Osteoblast (primary cell): ENCODE data around the gene IKBIP. TPM values are rescaled to one million over a fixed set of nuclear protein-coding genes. Genes with fewer than 3 reads are reported as not detected.
"Not testable (repeated sequence)": the region's sequence is repeated elsewhere in the genome, so short reads cannot be mapped to it uniquely, and the experiment has no call there.

Source experiments
- DNase-seq: peaks from one replicate; pipeline ENCODE4 v3.0.0; 2011; ENCODE audit warnings: low spot score, mixed read lengths; ENCODE audit not compliant: insufficient read length; ENCODE audit errors: missing footprints
- H2AFZ ChIP-seq: 2 replicates; pipeline ENCODE4 v1.6.0; 2011; ENCODE audit warnings: mild to moderate bottlenecking, low read length
- H3K27ac ChIP-seq: 2 replicates; pipeline ENCODE4 v1.5.1; 2011; ENCODE audit warnings: mild to moderate bottlenecking, low read depth, low read length, moderate library complexity
- H3K27me3 ChIP-seq: 2 replicates; pipeline ENCODE4 v1.6.0; 2012; ENCODE audit warnings: mild to moderate bottlenecking, control low read depth, inconsistent platforms, low read length, moderate library complexity; ENCODE audit not compliant: insufficient read depth
- H3K36me3 ChIP-seq: 2 replicates; pipeline ENCODE4 v1.5.1; 2011; ENCODE audit warnings: mild to moderate bottlenecking, low read length, control low read depth, moderate library complexity; ENCODE audit not compliant: insufficient read depth
- H3K4me1 ChIP-seq: 2 replicates; pipeline ENCODE4 v1.5.1; 2011; ENCODE audit warnings: mild to moderate bottlenecking, low read length, control low read depth, moderate library complexity; ENCODE audit not compliant: insufficient read depth
- H3K4me2 ChIP-seq: 2 replicates; pipeline ENCODE4 v1.6.0; 2011; ENCODE audit warnings: mild to moderate bottlenecking, low read length; ENCODE audit not compliant: insufficient read depth
- H3K4me3 ChIP-seq: fragments of 200-600 bp; sonication (generic); 3 replicates; pipeline ENCODE4 v1.5.1; 2012; ENCODE audit warnings: mild to moderate bottlenecking, low read length, inconsistent platforms; ENCODE audit not compliant: insufficient read depth
- H3K79me2 ChIP-seq: 2 replicates; pipeline ENCODE4 v1.6.0; 2012; ENCODE audit warnings: mild to moderate bottlenecking, low read length, control low read depth, inconsistent platforms; ENCODE audit not compliant: insufficient read depth
- H3K9me3 ChIP-seq: 2 replicates; pipeline ENCODE4 v1.5.1; 2011; ENCODE audit warnings: low read depth, low read length, control low read depth
- H4K20me1 ChIP-seq: 2 replicates; pipeline ENCODE4 v1.6.0; 2012; ENCODE audit warnings: mild to moderate bottlenecking, low read length, control low read depth; ENCODE audit not compliant: insufficient read depth
- CTCF ChIP-seq: IDR thresholded peaks from 2 replicates; pipeline ENCODE4 v1.5.1; 2011; ENCODE audit warnings: mild to moderate bottlenecking, low read depth, low read length, moderate library complexity; ENCODE audit errors: extremely low read depth
- total RNA-seq: library from RNA; depleted of rRNA; stranded (reverse); fragments of >200 nt; gene quantifications from 2 replicates; pipeline ENCODE4 v1.2.3, GENCODE V29; 2012

IKBIP gene
- total RNA-seq, 1 donor, result 47.4 TPM

DNA sequence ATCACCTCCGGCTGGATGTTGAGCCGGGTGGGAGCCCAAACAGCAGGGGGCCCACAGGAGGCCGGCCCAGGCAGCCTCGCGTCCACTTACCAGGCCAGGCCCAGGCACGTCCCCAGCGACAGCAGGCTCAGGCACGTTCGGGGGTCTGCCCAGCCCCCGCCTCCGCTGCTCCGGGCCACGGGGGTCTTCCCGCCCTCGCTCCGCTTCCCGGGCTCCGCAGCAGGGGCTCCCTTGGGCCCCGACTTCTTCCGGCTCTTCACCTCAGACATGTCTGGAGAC, 216 bp downstream of the IKBIP start:
- peak; percentile 72 for DNase-seq
- peak overlapping the region; percentile 96 for H2AFZ ChIP-seq
- H3K36me3 ChIP-seq, result peaks cover 12% of the 10 kb centered on the region
- H3K4me2 ChIP-seq, result peak overlapping the region; percentile 92
- peaks cover 94% of the 10 kb centered on the region for H3K79me2 ChIP-seq
- TF ChIP-seq CTCF, result no peak
- peak overlapping the region; percentile 89 for H3K27ac ChIP-seq
- H3K4me3 ChIP-seq, result peak overlapping the region; percentile 95
- peaks cover 5% of the 10 kb centered on the region for H4K20me1 ChIP-seq
- no peaks in the 10 kb centered on the region for H3K27me3 ChIP-seq
- H3K9me3 ChIP-seq, result no peaks in the 10 kb centered on the region
- H3K4me1 ChIP-seq, result peaks cover 11% of the 10 kb centered on the region

DNA sequence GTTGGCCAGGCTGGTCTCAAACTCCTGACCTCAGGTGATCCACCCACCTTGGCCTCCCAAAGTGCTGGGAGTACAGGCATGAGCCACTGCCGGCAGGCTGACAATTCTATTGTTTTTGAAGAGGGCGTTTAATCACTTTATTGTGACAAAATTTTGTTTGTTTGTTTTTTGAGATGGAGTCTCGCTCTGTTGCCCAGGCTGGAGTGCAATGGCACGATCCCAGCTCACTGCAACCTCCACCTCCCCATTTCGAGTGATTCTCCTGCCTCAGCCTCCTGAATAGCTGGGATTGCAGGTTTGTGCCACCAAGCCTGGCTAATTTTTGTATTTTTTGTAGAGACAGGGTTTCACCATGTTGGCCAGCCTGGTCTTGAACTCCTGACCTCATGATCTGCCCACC, 1.8 kb downstream of the IKBIP start:
- H3K79me2 ChIP-seq, result peaks cover 97% of the 10 kb centered on the region
- not testable (repeated sequence) for DNase-seq, H2AFZ ChIP-seq, H3K36me3 ChIP-seq, H4K20me1 ChIP-seq, H3K27me3 ChIP-seq, H3K27ac ChIP-seq, H3K9me3 ChIP-seq
- H3K4me1 ChIP-seq, result peaks cover 11% of the 10 kb centered on the region
- H3K4me3 ChIP-seq, result peak overlapping the region; percentile 95
- peak overlapping the region; percentile 92 for H3K4me2 ChIP-seq

DNA sequence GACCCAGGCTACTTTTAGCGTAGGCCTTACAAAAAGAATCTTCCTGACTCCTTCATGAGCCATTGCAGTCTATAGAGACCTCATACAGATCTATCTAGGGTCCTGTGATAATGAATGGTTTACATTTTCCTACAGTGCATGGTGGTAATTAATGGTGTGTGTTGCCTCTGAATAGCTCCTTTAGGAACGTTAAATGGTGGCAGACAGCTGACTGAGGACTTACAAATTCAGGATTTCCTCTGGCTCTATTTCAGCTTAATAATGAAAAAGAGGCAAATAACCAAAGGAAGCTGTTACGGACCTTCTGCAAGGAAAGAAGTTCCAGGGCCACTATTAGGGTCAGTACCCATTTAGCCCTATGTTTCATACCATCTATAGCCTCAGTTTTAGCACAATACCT, 5.1 kb downstream of the IKBIP start:
- Histone ChIP-seq H3K4me1 (peaks cover 14% of the 10 kb centered on the region), H3K27ac (no peak overlapping the region), H4K20me1 (peaks cover 24% of the 10 kb centered on the region), H3K4me3 (no peak overlapping the region), H3K9me3 (no peaks in the 10 kb centered on the region), H3K27me3 (no peaks in the 10 kb centered on the region), H2AFZ (no peak overlapping the region), H3K4me2 (no peak overlapping the region), H3K79me2 (peaks cover 94% of the 10 kb centered on the region), H3K36me3 (no peaks in the 10 kb centered on the region)
- no peak for DNase-seq
- no peak for TF ChIP-seq CTCF

- peaks cover 93% of the 10 kb centered on the region for H3K79me2 ChIP-seq
- H3K36me3 ChIP-seq, result peaks cover 13% of the 10 kb centered on the region
- H3K9me3 ChIP-seq, result no peaks in the 10 kb centered on the region
- no peak overlapping the region for H3K27ac ChIP-seq
- DNase-seq, result no peak
- H3K27me3 ChIP-seq, result no peaks in the 10 kb centered on the region
- no peak overlapping the region for H3K4me2 ChIP-seq
- TF ChIP-seq CTCF, result no peak
- peaks cover 12% of the 10 kb centered on the region for H3K4me1 ChIP-seq
- H2AFZ ChIP-seq, result no peak overlapping the region
- peaks cover 24% of the 10 kb centered on the region for H4K20me1 ChIP-seq
- H3K4me3 ChIP-seq, result no peak overlapping the region
Observed at GRCh38 chr12:98638009-98638408, 6.6 kb downstream of the IKBIP start.

DNA sequence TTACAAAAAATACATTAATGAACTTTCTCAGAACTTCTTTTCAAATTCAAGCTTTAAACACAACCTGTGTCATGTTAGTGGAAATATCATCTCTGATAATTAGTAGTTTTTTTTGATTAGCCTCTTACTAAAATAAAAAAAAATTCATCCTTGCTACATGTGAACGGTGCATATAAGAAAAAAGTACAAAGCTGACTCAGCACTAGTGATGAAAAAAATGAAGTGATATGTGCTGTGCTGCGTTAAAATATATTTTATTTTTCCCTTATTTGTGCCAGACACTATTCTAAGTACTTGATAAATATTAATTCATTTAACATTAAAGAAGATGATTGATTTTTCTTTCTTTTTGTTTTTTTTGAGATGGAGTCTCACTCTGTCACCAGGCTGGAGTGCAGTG, 7.5 kb downstream of the IKBIP start:
- Histone ChIP-seq H3K9me3 (no peaks in the 10 kb centered on the region), H3K4me2 (no peak overlapping the region), H3K4me3 (no peak overlapping the region), H3K79me2 (peaks cover 90% of the 10 kb centered on the region), H3K36me3 (peaks cover 18% of the 10 kb centered on the region), H4K20me1 (peaks cover 24% of the 10 kb centered on the region), H2AFZ (no peak overlapping the region), H3K27ac (no peak overlapping the region), H3K4me1 (peaks cover 11% of the 10 kb centered on the region), H3K27me3 (no peaks in the 10 kb centered on the region)
- TF ChIP-seq CTCF, result no peak
- no peak for DNase-seq
